NCI-H187 (cell line): Measurements from ENCODE around the gene GLYATL1.

ENCODE experiments used
- DNase-seq, 2 experiments: peaks; one replicate each; lab custom pipeline; 2025; lab: John Stamatoyannopoulos, UW

Gene GLYATL1

GRCh38 chr11:58939277-58939676 lies at the start of gene GLYATL1:
GLYATL1 (plus strand) TSS chr11:58939488; CDS start chr11:58947088, 7,600 bp downstream.
- no peak for DNase-seq

- no peak for DNase-seq
Observed at GRCh38 chr11:58893899-58894298, 45.4 kb upstream of the GLYATL1 start.

GRCh38 chr11:58898106-58898505 lies 41.2 kb upstream of the GLYATL1 start:
- DNase-seq, result no peak

- no peak for DNase-seq
Observed at GRCh38 chr11:58900479-58901420, 38.5 kb upstream of the GLYATL1 start.

- no peak for DNase-seq
Observed at GRCh38 chr11:58902881-58903280, 36.4 kb upstream of the GLYATL1 start.

- no peak for DNase-seq
Observed at GRCh38 chr11:58905011-58905720, 34.1 kb upstream of the GLYATL1 start.

GRCh38 chr11:58905721-58906547 lies 33.4 kb upstream of the GLYATL1 start:
- DNase-seq, result no peak

- DNase-seq, result no peak
Observed at GRCh38 chr11:58907780-58908179, 31.5 kb upstream of the GLYATL1 start.

- DNase-seq, result no peak
Observed at GRCh38 chr11:58912124-58912523, 27.2 kb upstream of the GLYATL1 start.

- no peak for DNase-seq
Observed at GRCh38 chr11:58913685-58914084, 25.6 kb upstream of the GLYATL1 start.

- DNase-seq, result no peak
Observed at GRCh38 chr11:58914821-58915543, 24.3 kb upstream of the GLYATL1 start.

- DNase-seq, result no peak
Observed at GRCh38 chr11:58916637-58917036, 22.7 kb upstream of the GLYATL1 start.

GRCh38 chr11:58917159-58917783 lies 22.0 kb upstream of the GLYATL1 start:
- DNase-seq, result no peak

GRCh38 chr11:58919561-58919960 lies 19.7 kb upstream of the GLYATL1 start:
- DNase-seq, result no peak

- DNase-seq, result no peak
Observed at GRCh38 chr11:58919980-58920379, 19.3 kb upstream of the GLYATL1 start.

GRCh38 chr11:58921778-58922390 lies 17.4 kb upstream of the GLYATL1 start:
- DNase-seq, result no peak

GRCh38 chr11:58922479-58922878 lies 16.8 kb upstream of the GLYATL1 start:
- no peak for DNase-seq

GRCh38 chr11:58923300-58923788 lies 15.9 kb upstream of the GLYATL1 start:
- no peak for DNase-seq

- no peak for DNase-seq
Observed at GRCh38 chr11:58924230-58924629, 15.1 kb upstream of the GLYATL1 start.

- DNase-seq, result no peak
Observed at GRCh38 chr11:58926251-58926650, 13.0 kb upstream of the GLYATL1 start.
